NCI-H1417 (cell line): ENCODE results near the gene PCDHGB5.
A peak's percentile ranks its signal among the peaks of the same experiment; 100 is the strongest.
"Not testable (repeated sequence)": the region's sequence is repeated elsewhere in the genome, so short reads cannot be mapped to it uniquely, and the experiment has no call there.

Source experiments
- DNase-seq, 3 experiments: peaks; one replicate each; lab custom pipeline; 2025; lab: John Stamatoyannopoulos, UW

Gene PCDHGB5

DNA sequence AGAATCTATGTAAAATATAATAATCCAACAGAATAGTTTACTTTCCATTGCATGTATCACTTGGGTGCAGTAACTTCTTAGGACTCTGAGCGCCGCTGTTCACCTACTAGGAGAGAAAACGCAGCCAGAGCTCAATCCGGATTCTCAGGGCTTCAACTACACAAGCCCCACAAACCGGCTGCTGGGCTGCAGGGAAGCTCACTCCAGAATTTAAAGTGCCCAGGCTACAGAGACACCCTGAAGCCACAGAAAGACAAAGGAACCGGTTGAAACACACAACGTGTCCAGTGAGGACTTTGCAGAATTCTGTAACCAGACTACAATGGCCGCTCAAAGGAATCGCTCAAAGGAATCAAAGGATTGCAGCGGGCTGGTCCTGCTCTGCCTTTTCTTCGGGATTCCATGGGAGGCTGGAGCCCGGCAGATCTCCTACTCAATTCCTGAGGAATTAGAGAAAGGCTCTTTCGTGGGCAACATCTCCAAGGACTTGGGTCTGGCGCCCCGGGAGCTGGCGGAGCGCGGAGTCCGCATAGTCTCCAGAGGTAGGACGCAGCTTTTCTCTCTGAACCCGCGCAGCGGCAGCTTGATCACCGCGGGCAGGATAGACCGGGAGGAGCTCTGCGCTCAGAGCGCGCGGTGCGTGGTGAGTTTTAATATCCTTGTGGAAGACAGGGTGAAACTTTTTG, 15.2 kb downstream of the PCDHGB5 start, which contains the start of gene PCDHGA10:
Gene PCDHGA10 (plus strand): TSS at position 134 of the 686 bp plus-strand sequence. CDS start 189 bp downstream, at position 323.
- peak in 1 of 3 experiments; percentile 1 for DNase-seq

GRCh38 chr5:141413540-141414069, 15.9 kb downstream of the PCDHGB5 start:
- DNase-seq: no peak

GRCh38 chr5:141414548-141415274, 17.0 kb downstream of the PCDHGB5 start:
- not testable (repeated sequence) for DNase-seq

DNA sequence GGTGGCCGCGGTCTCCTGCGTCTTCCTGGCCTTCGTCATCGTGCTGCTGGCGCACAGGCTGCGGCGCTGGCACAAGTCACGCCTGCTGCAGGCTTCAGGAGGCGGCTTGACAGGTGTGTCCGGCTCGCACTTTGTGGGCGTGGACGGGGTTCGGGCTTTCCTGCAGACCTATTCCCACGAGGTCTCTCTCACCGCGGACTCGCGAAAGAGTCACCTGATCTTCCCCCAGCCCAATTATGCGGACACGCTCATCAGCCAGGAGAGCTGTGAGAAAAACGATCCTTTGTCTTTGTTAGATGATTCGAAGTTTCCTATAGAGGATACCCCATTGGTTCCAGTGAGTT, 17.5 kb downstream of the PCDHGB5 start:
- not testable (repeated sequence) for DNase-seq

DNA sequence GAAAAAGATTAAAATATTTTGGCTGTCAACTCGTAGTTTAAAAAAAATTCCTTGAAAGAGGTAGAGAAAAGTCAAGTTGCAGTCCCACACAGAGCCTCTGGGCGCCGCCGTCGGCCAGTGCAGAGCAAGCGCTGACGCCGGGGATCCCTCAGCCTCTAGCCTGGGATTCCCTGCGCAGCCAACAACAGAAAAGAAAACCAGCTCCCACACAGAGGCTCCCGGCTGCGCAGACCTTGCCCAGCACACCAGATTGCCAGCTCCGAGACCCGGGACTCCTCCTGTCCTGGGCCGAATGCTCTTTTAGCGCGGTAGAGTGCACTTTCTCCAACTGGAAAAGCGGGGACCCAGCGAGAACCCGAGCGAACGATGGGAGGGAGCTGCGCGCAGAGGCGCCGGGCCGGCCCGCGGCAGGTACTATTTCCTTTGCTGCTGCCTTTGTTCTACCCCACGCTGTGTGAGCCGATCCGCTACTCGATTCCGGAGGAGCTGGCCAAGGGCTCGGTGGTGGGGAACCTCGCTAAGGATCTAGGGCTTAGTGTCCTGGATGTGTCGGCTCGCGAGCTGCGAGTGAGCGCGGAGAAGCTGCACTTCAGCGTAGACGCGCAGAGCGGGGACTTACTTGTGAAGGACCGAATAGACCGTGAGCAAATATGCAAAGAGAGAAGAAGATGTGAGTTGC, 19.9 kb downstream of the PCDHGB5 start, which contains the start of gene PCDHGB7:
Gene PCDHGB7 (plus strand): TSS at position 184 of the 679 bp plus-strand sequence. CDS start 183 bp downstream, at position 367.
- DNase-seq: not testable (repeated sequence)

GRCh38 chr5:141419074-141419880, 21.5 kb downstream of the PCDHGB5 start:
- DNase-seq: no peak

DNA sequence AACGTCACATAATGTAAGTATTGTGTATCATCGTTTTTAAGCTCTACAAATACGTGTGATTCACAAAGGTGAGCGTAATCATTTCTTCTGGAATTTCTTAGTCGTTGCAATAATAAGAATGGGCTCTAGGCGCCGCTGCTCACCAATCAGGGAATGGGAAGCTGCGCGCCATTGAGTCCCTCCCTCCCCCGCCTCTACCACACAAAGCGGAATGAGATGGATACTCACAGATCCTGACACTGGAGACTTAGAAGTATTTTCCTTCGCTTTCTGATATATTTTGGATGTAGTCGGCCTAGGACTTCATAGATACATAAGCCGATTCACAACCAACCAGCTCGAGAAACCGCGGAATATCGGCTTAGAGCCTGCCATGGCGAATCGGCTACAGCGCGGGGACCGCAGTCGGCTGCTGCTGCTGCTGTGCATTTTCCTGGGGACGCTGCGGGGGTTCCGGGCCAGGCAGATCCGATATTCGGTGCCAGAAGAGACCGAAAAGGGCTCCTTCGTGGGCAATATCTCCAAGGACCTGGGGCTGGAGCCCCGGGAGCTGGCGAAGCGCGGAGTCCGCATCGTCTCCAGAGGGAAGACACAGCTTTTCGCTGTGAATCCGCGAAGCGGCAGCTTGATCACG, 23.2 kb downstream of the PCDHGB5 start, which contains the start of gene PCDHGA11:
Gene PCDHGA11 (plus strand): TSS at position 197 of the 634 bp plus-strand sequence. CDS start 177 bp downstream, at position 374.
- DNase-seq: no peak

GRCh38 chr5:141421489-141421855, 23.7 kb downstream of the PCDHGB5 start:
- no peak for DNase-seq

GRCh38 chr5:141422742-141423291, 25.1 kb downstream of the PCDHGB5 start:
- no peak for DNase-seq

GRCh38 chr5:141427783-141428426, 30.2 kb downstream of the PCDHGB5 start:
- DNase-seq: no peak

GRCh38 chr5:141430332-141431113, 32.8 kb downstream of the PCDHGB5 start, which contains the start of gene PCDHGA12:
Gene PCDHGA12 (plus strand): TSS chr5:141430507. CDS start chr5:141430760, 253 bp downstream.
- no peak for DNase-seq

DNA sequence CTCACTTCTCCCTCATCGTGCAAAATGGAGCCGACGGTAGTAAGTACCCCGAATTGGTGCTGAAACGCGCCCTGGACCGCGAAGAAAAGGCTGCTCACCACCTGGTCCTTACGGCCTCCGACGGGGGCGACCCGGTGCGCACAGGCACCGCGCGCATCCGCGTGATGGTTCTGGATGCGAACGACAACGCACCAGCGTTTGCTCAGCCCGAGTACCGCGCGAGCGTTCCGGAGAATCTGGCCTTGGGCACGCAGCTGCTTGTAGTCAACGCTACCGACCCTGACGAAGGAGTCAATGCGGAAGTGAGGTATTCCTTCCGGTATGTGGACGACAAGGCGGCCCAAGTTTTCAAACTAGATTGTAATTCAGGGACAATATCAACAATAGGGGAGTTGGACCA, 33.5 kb downstream of the PCDHGB5 start:
- no peak for DNase-seq

GRCh38 chr5:141432308-141432707, 34.6 kb downstream of the PCDHGB5 start:
- DNase-seq: not testable (repeated sequence)

DNA sequence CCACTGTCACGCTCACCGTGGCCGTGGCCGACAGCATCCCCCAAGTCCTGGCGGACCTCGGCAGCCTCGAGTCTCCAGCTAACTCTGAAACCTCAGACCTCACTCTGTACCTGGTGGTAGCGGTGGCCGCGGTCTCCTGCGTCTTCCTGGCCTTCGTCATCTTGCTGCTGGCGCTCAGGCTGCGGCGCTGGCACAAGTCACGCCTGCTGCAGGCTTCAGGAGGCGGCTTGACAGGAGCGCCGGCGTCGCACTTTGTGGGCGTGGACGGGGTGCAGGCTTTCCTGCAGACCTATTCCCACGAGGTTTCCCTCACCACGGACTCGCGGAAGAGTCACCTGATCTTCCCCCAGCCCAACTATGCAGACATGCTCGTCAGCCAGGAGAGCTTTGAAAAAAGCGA, 35.0 kb downstream of the PCDHGB5 start:
- not testable (repeated sequence) for DNase-seq

GRCh38 chr5:141434006-141434405, 36.3 kb downstream of the PCDHGB5 start:
- no peak for DNase-seq

DNA sequence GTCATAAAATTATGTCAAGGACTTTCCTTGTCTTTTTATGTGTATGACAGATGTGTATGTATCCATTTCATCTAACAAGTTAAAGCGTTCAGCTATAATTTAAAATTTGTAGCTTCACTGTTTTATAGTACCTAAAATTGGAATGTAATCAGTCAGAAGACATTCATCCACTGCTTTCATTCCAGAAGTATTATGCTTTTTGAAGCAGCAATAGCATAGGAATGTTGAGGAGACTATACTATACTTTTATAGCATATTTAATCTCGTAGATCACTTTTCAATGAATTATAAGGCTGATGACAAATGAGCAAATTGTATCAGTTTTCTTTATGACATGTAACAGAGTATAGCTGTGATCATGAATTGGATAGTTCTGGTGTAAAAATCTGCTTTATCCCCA, 39.5 kb downstream of the PCDHGB5 start:
- no peak for DNase-seq

- DNase-seq: no peak
Measured at GRCh38 chr5:141439411-141440141, 41.8 kb downstream of the PCDHGB5 start.

GRCh38 chr5:141440341-141440740, 42.6 kb downstream of the PCDHGB5 start:
- no peak for DNase-seq
